PFSK-1 (cell line): ENCODE data around the gene CCDC124.
A peak's percentile ranks its signal among the peaks of the same experiment; 100 is the strongest.

ENCODE experiments used
- FOXP2 ChIP-seq: optimal IDR thresholded peaks from 2 replicates; pipeline ENCODE3; 2011; ENCODE audit warnings: borderline replicate concordance, control low read depth, inconsistent platforms; ENCODE audit not compliant: insufficient read depth; ENCODE audit errors: extremely low read length, extremely low read depth
- POLR2AphosphoS5 ChIP-seq: IDR thresholded peaks from 2 replicates; pipeline ENCODE4 v1.6.1; 2012; ENCODE audit warnings: low read depth, mild to moderate bottlenecking, control low read depth, low read length, moderate library complexity
- SIN3A ChIP-seq: IDR thresholded peaks from 2 replicates; pipeline ENCODE4 v1.6.1; 2012; ENCODE audit warnings: mild to moderate bottlenecking, low read length, moderate library complexity, borderline replicate concordance; ENCODE audit not compliant: insufficient read depth
- TAF1 ChIP-seq: IDR thresholded peaks from 2 replicates; pipeline ENCODE4 v1.6.1; 2012; ENCODE audit warnings: low read length, control low read depth, borderline replicate concordance; ENCODE audit not compliant: insufficient read depth
- TF ChIP-seq, protein P1 (sequence below), 2 experiments: IDR thresholded peaks; 2 replicates each; pipeline versions ENCODE4 v1.6.1 to v1.8.0; 2011 to 2012; ENCODE audit warnings: low read depth in 2 of 2, low read length in 2 of 2, control low read depth in 1 of 2, inconsistent platforms in 1 of 2, mild to moderate bottlenecking in 1 of 2, moderate library complexity in 1 of 2; ENCODE audit not compliant: insufficient read depth in 1 of 2

CCDC124 gene

DNA sequence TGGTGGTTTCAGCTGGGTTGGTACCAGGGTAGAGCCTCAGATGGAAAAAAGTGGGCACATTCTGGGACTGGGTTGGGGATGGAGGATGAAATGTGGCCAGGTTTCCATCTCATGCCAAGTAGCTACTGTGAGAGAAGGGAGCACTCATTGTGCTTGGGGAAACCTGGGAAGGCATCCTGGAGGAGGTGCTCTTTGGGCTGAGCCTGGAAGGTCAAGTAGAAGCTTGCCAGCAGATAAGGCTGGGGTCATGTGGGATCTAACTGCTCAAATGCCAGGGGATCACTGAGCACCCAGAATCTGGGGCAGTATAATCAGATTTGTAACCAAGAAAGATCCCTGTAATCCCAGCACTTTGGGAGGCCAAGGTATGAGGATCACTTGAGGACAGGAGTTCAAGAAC lies 25.1 kb downstream of the CCDC124 start:
- TF ChIP-seq SIN3A (no peak), POLR2AphosphoS5 (no peak), TAF1 (no peak), FOXP2 (no peak)
- TF ChIP-seq, protein P1, sequence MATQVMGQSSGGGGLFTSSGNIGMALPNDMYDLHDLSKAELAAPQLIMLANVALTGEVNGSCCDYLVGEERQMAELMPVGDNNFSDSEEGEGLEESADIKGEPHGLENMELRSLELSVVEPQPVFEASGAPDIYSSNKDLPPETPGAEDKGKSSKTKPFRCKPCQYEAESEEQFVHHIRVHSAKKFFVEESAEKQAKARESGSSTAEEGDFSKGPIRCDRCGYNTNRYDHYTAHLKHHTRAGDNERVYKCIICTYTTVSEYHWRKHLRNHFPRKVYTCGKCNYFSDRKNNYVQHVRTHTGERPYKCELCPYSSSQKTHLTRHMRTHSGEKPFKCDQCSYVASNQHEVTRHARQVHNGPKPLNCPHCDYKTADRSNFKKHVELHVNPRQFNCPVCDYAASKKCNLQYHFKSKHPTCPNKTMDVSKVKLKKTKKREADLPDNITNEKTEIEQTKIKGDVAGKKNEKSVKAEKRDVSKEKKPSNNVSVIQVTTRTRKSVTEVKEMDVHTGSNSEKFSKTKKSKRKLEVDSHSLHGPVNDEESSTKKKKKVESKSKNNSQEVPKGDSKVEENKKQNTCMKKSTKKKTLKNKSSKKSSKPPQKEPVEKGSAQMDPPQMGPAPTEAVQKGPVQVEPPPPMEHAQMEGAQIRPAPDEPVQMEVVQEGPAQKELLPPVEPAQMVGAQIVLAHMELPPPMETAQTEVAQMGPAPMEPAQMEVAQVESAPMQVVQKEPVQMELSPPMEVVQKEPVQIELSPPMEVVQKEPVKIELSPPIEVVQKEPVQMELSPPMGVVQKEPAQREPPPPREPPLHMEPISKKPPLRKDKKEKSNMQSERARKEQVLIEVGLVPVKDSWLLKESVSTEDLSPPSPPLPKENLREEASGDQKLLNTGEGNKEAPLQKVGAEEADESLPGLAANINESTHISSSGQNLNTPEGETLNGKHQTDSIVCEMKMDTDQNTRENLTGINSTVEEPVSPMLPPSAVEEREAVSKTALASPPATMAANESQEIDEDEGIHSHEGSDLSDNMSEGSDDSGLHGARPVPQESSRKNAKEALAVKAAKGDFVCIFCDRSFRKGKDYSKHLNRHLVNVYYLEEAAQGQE (IDR thresholded peaks at IDR 0.05; ENCODE audit: insufficient read depth in 1 of 2, low read depth in 2 of 2, low read length in 2 of 2), result no peak

DNA sequence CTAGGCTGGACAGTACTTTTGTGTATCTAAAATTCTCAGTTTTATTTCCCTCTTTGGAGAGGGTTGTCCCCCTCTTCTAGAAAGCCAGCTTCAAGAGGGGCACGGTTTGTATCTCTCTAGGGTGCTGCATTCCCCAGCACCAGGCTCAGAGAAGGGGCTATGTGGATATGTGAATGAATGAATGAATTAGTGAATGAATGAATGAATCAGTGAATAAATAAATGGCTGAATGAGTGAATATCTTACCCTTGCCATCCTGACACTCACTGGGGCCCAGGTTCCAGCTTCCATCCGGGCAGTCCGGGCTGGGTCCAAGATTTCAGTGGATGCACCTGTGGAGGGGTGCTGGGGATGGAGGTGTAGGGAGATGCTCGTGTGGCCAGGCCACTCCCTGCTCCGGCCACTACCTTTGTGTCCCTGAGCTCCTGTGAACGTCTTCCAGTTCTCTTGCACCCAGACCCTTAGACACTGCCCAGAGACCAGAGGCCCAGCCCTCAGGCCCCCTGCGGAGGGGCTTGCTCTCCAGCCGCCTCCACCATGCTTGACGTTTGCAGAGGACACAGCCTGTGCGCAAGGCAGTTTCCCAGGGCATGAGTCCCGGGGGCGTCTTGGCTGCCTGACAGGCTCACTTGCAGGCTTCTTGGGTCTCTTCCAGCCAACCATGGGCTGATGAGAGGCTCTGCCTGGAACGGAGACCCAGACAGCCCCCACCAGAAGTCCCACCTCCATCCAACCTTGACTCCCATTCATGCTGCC lies 31.3 kb downstream of the CCDC124 start:
- TF ChIP-seq FOXP2, result no peak
- no peak for TF ChIP-seq POLR2AphosphoS5
- TF ChIP-seq, protein P1 (IDR thresholded peaks at IDR 0.05; ENCODE audit: insufficient read depth in 1 of 2, low read depth in 2 of 2, low read length in 2 of 2), result no peak
- TF ChIP-seq SIN3A, result no peak
- TF ChIP-seq TAF1, result no peak

DNA sequence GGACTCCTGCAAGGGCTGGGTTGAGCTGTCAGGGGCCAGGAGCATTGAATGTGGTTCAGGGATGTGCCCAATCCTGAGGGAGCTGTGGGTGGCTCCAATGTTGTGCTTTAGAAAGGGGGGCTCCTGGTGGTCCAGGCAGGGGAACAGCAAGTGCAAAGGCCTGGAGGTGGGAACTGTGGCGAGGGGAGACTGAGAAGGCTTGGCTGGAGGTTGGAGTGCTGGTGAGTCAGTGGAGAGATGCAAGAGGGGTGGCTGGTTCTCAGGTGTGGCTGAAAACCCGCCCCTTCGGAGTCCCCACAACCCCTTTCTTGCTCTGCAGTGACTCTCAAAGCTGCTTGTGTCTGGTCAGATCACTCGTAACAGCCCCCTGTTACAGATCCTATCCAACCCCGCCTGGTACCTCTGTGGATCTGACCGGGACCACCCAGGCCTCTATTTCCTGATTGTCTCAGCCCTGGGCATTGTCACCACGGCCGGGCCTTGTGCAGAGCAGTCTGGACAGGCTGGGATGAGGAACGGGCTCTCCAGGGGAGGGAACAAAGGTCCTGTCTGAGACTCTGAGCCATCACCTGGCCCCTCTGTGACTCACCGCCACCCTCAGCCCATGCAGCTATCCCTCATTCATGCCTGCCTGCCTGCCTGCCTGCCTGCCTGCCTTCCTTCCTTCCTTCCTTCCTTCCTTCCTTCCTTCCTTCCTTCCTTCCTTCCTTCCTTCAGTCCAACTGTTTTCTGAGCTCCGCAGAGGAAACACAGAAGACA lies 32.7 kb downstream of the CCDC124 start:
- TF ChIP-seq POLR2AphosphoS5 (no peak), TAF1 (no peak), SIN3A (no peak), FOXP2 (peak; percentile 66)
- TF ChIP-seq, protein P1 (IDR thresholded peaks at IDR 0.05; ENCODE audit: insufficient read depth in 1 of 2, low read depth in 2 of 2, low read length in 2 of 2), result peak in 1 of 2 experiments; percentile 64; a peak in 1 of 4 replicates

DNA sequence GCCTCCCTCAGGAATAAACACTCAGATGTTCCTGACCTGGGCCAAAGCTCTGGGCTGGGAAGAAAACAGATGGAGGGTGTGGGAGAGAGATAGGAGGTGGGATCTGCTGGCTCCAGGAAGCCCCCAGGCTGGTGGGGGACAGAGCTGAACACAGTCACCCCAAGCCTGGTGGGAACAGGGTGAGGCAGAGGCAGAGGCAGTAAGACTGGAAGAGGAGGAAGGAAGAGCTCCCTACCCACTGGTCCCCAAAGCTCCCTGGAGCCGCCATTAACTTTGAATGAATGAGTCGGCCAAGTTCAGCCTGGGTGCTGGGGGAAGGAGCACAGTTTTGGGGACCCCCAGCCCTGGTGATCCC lies 33.3 kb downstream of the CCDC124 start:
- TF ChIP-seq POLR2AphosphoS5 (no peak), TAF1 (no peak), FOXP2 (no peak), SIN3A (no peak)
- TF ChIP-seq, protein P1 (IDR thresholded peaks at IDR 0.05; ENCODE audit: insufficient read depth in 1 of 2, low read depth in 2 of 2, low read length in 2 of 2), result no peak
